ENCODE results near the gene NAGK. TPM values are rescaled to one million over a fixed set of nuclear protein-coding genes. Genes with fewer than 3 reads are reported as not detected.

NAGK gene
- total and polyA plus RNA-seq, 9 of the 15 experiments (the other 6 are each of a cell fraction or from before 2014, with no cell fraction given), result 4.9 to 14.9 (median 10.6) TPM

GRCh38 chr2:71113843-71114242, 45.4 kb downstream of the NAGK start:
- Histone ChIP-seq H3K79me2 (ENCODE audit: control insufficient read depth, insufficient read depth, low read length) (no peaks in the 10 kb centered on the region), H2AFZ (ENCODE audit: low read depth, low read length) (no peak overlapping the region), H3K4me3 (no peak overlapping the region), H3K4me1 (replicated peaks in 1 of 2; ENCODE audit: control insufficient read depth in 2 of 2, insufficient read depth in 2 of 2, low read length in 2 of 2) (no peaks in the 10 kb centered on the region), H3K36me3 (ENCODE audit: control insufficient read depth, insufficient read depth, low read length) (peaks cover 61% of the 10 kb centered on the region), H3K9me1 (ENCODE audit: control insufficient read depth, insufficient read depth, low read length) (no peaks in the 10 kb centered on the region), H3K27ac (ENCODE audit: extremely low read depth, low read depth, low read length) (no peak overlapping the region), H3K4me2 (ENCODE audit: insufficient read depth, low read length) (no peak overlapping the region), H3K27me3 (ENCODE audit: control insufficient read depth in 2 of 2, insufficient read depth in 2 of 2, low read length in 2 of 2) (no peaks in the 10 kb centered on the region), H3K9me3 (replicated peaks; ENCODE audit: control insufficient read depth, insufficient read depth, low read depth, low read length) (no peaks in the 10 kb centered on the region), H3K9ac (ENCODE audit: insufficient read depth in 1 of 2, low read depth in 2 of 2, low read length in 2 of 2) (no peak overlapping the region), H4K20me1 (replicated peaks; ENCODE audit: control insufficient read depth, insufficient read depth, low read length) (no peaks in the 10 kb centered on the region)
- in situ Hi-C loops (cut with MboI) (no loop called here), intact Hi-C loops (cut with micrococcal nuclease) (no loop called here)
- no TSS peak for BruUV-seq (replicated peaks)
- TF ChIP-seq POLR2B (IDR thresholded peaks at IDR 0.05; ENCODE audit: low read depth, partially characterized antibody), result no peak
- no peak for TF ChIP-seq FOXP1 (CRISPR knock-in tag; IDR thresholded peaks at IDR 0.05)
- peak; percentile 44 for TF ChIP-seq ZNF316 (IDR thresholded peaks at IDR 0.05)
- no peak for FAIRE-seq
- POLR2A ChIA-PET, result interaction anchor here (0.6 to 1.4 kb wide), 2 partner anchors 15 to 113 kb away, joined by 4 to 7 read pairs; partner anchors contain the start of genes MCEE and PAIP2B
- CTCF ChIA-PET (ENCODE audit: low intra/inter-chr PET ratio), result no interaction called here
- no peak for ATAC-seq
- no peak for DNase-seq (ENCODE audit: extremely low read depth in 1 of 4, low spot score in 3 of 4)
- WGBS (ENCODE audit: insufficient coverage, low coverage, missing lambda C conversion rate), result 77% methylated on average over 1 of the region's 1 CpG

GRCh38 chr2:71117063-71117462, 48.6 kb downstream of the NAGK start:
- Histone ChIP-seq H3K27me3 (ENCODE audit: control insufficient read depth in 2 of 2, insufficient read depth in 2 of 2, low read length in 2 of 2) (no peaks in the 10 kb centered on the region), H3K79me2 (ENCODE audit: control insufficient read depth, insufficient read depth, low read length) (no peaks in the 10 kb centered on the region), H3K4me1 (replicated peaks in 1 of 2; ENCODE audit: control insufficient read depth in 2 of 2, insufficient read depth in 2 of 2, low read length in 2 of 2) (no peaks in the 10 kb centered on the region), H3K27ac (ENCODE audit: extremely low read depth, low read depth, low read length) (no peak overlapping the region), H3K9me1 (ENCODE audit: control insufficient read depth, insufficient read depth, low read length) (no peaks in the 10 kb centered on the region), H2AFZ (ENCODE audit: low read depth, low read length) (no peak overlapping the region), H4K20me1 (replicated peaks; ENCODE audit: control insufficient read depth, insufficient read depth, low read length) (no peaks in the 10 kb centered on the region), H3K36me3 (ENCODE audit: control insufficient read depth, insufficient read depth, low read length) (peaks cover 73% of the 10 kb centered on the region; the same call in 2 of the 3 replicates), H3K9ac (ENCODE audit: insufficient read depth in 1 of 2, low read depth in 2 of 2, low read length in 2 of 2) (no peak overlapping the region), H3K4me3 (no peak overlapping the region), H3K9me3 (replicated peaks; ENCODE audit: control insufficient read depth, insufficient read depth, low read depth, low read length) (no peaks in the 10 kb centered on the region), H3K4me2 (ENCODE audit: insufficient read depth, low read length) (no peak overlapping the region)
- ATAC-seq (no peak), DNase-seq (ENCODE audit: extremely low read depth in 1 of 4, low spot score in 3 of 4) (no peak), FAIRE-seq (no peak)
- in situ Hi-C loops (cut with MboI) (no loop called here), intact Hi-C loops (cut with micrococcal nuclease) (no loop called here)
- CTCF ChIA-PET (ENCODE audit: low intra/inter-chr PET ratio), result no interaction called here
- POLR2A ChIA-PET, result interaction anchor here (1.2 to 1.8 kb wide), 3 partner anchors 9 to 17 kb away, joined by 4 to 6 read pairs (median 4); no protein-coding TSS in a partner anchor
- TF ChIP-seq PTBP1 (IDR thresholded peaks at IDR 0.05; ENCODE audit: low read depth, low read length) (no peak), TAF15 (IDR thresholded peaks at IDR 0.05; ENCODE audit: low read depth, low read length) (no peak), HIVEP1 (CRISPR knock-in tag; IDR thresholded peaks at IDR 0.05) (no peak), SMAD2 (IDR thresholded peaks at IDR 0.05; ENCODE audit: low read depth, low read length) (no peak), ZNF217 (CRISPR knock-in tag; IDR thresholded peaks at IDR 0.05) (no peak), ZNF445 (CRISPR knock-in tag; IDR thresholded peaks at IDR 0.05; ENCODE audit: low read depth) (no peak), TCF7 (IDR thresholded peaks at IDR 0.05; ENCODE audit: borderline replicate concordance) (no peak), MXD1 (CRISPR knock-in tag; IDR thresholded peaks at IDR 0.05; ENCODE audit: borderline replicate concordance, poor library complexity, severe bottlenecking) (no peak), NFE2 (IDR thresholded peaks at IDR 0.05; ENCODE audit: low read depth) (no peak), MCM2 (IDR thresholded peaks at IDR 0.05; ENCODE audit: low read depth) (no peak), FOXP1 (CRISPR knock-in tag; IDR thresholded peaks at IDR 0.05) (no peak)
- BruUV-seq (replicated peaks), result no TSS peak

Data from K562 (cell line).